IMR-90 (cell line): ENCODE measurements around the gene STX16. TPM values are rescaled to one million over a fixed set of nuclear protein-coding genes. Genes with fewer than 3 reads are reported as not detected.

Source experiments
- ATAC-seq: fragments of 200-7000 bp; cut with Tn5 transposase; 2 replicates; pipeline ENCODE4 v1.9.1; 2020; ENCODE audit warnings: low read depth, mild to moderate bottlenecking, moderate library complexity
- BruUV-seq: library from RNA; stranded (reverse); fragments of 400-500 nt; replicated peaks from 2 replicates; lab custom pipeline; 2021; lab: Mats Ljungman, UMichigan
- CTCF ChIA-PET: fragments of 300-600 bp; formaldehyde crosslinking; extraction: SDS; loops from one replicate; lab custom pipeline; 2021; ENCODE audit warnings: antibody characterized with exemption; lab: Yijun Ruan, JAX
- POLR2A ChIA-PET: fragments of 300-600 bp; sonication (Branson Sonifier 250); formaldehyde crosslinking; loops from one replicate; lab custom pipeline; 2022; ENCODE audit warnings: antibody characterized with exemption; ENCODE audit not compliant: unreplicated experiment; lab: Charles Lee
- DNase-seq: peaks from one replicate; pipeline ENCODE4 v3.0.0; 2013
- H2AFZ ChIP-seq: replicated peaks from 2 replicates; pipeline ENCODE3; 2013; ENCODE audit warnings: low read length, mild to moderate bottlenecking; ENCODE audit not compliant: poor library complexity
- H2AK5ac ChIP-seq: 2 replicates; pipeline ENCODE4 v1.6.1; 2013; ENCODE audit warnings: low read depth, low read length, inconsistent platforms
- H2AK9ac ChIP-seq: replicated peaks from 2 replicates; pipeline ENCODE3; 2013; ENCODE audit warnings: mild to moderate bottlenecking, low read depth, low read length, moderate library complexity; ENCODE audit not compliant: poor library complexity
- H2BK120ac ChIP-seq: 2 replicates; pipeline ENCODE4 v1.6.1; 2013; ENCODE audit warnings: low read depth, low read length, inconsistent platforms
- H2BK15ac ChIP-seq: 3 replicates; pipeline ENCODE4 v1.6.1; 2013; ENCODE audit warnings: low read depth, low read length, inconsistent platforms
- H2BK20ac ChIP-seq: 2 replicates; pipeline ENCODE4 v1.6.1; 2013; ENCODE audit warnings: low read depth, mild to moderate bottlenecking, inconsistent platforms, low read length, moderate library complexity
- H2BK5ac ChIP-seq: 2 replicates; pipeline ENCODE4 v1.6.1; 2013; ENCODE audit warnings: mild to moderate bottlenecking, low read depth, low read length, inconsistent platforms; ENCODE audit not compliant: poor library complexity, severe bottlenecking
- H3K14ac ChIP-seq: replicated peaks from 2 replicates; pipeline ENCODE4 v1.6.1; 2013; ENCODE audit warnings: low read depth, low read length, inconsistent platforms
- H3K18ac ChIP-seq: 2 replicates; pipeline ENCODE4 v1.6.1; 2013; ENCODE audit warnings: low read depth, low read length, control low read depth
- H3K23ac ChIP-seq: 2 replicates; pipeline ENCODE4 v1.6.1; 2013; ENCODE audit warnings: low read depth, low read length, inconsistent platforms
- H3K27ac ChIP-seq: 2 replicates; pipeline ENCODE4 v1.5.1; 2013; ENCODE audit warnings: mild to moderate bottlenecking, control low read depth, low read length; ENCODE audit not compliant: insufficient read depth
- H3K27me3 ChIP-seq: 2 replicates; pipeline ENCODE4 v1.6.1; 2013; ENCODE audit warnings: low read length; ENCODE audit not compliant: control insufficient read depth, insufficient read depth
- H3K36me3 ChIP-seq: 2 replicates; pipeline ENCODE4 v1.6.1; 2013; ENCODE audit warnings: low read length, mixed read lengths; ENCODE audit not compliant: control insufficient read depth, insufficient read depth
- H3K4ac ChIP-seq: 2 replicates; pipeline ENCODE4 v1.6.1; 2013; ENCODE audit warnings: low read depth, low read length, inconsistent platforms
- H3K4me1 ChIP-seq: 2 replicates; pipeline ENCODE4 v1.6.1; 2013; ENCODE audit warnings: low read length, mixed read lengths; ENCODE audit not compliant: control insufficient read depth, insufficient read depth
- H3K4me2 ChIP-seq: 2 replicates; pipeline ENCODE4 v1.6.1; 2013; ENCODE audit warnings: low read depth, mild to moderate bottlenecking, control low read depth, low read length, moderate library complexity
- H3K4me3 ChIP-seq: 2 replicates; pipeline ENCODE4 v1.5.1; 2013; ENCODE audit warnings: low read depth, mild to moderate bottlenecking, control low read depth, low read length, moderate library complexity; ENCODE audit not compliant: insufficient read depth
- H3K56ac ChIP-seq: 2 replicates; pipeline ENCODE4 v1.6.1; 2013; ENCODE audit warnings: low read length, inconsistent platforms; ENCODE audit not compliant: insufficient read depth; ENCODE audit errors: extremely low read depth
- H3K79me1 ChIP-seq, 2 experiments: 2 replicates each; pipeline ENCODE4 v1.6.1; 2013; ENCODE audit warnings: low read length in 2 of 2, inconsistent platforms in 1 of 2, low read depth in 1 of 2
- H3K9ac ChIP-seq: 2 replicates; pipeline ENCODE4 v1.6.1; 2013; ENCODE audit warnings: low read depth, low read length, control low read depth
- H3K9me1 ChIP-seq: 2 replicates; pipeline ENCODE4 v1.6.1; 2013; ENCODE audit warnings: low read length, inconsistent platforms; ENCODE audit not compliant: insufficient read depth
- H3K9me3 ChIP-seq: 2 replicates; pipeline ENCODE4 v1.6.1; 2013; ENCODE audit warnings: low read length; ENCODE audit not compliant: control insufficient read depth, insufficient read depth
- H4K20me1 ChIP-seq: 2 replicates; pipeline ENCODE4 v1.6.1; 2013; ENCODE audit warnings: low read length, inconsistent platforms; ENCODE audit not compliant: insufficient read depth
- H4K5ac ChIP-seq: 2 replicates; pipeline ENCODE4 v1.6.1; 2013; ENCODE audit warnings: mild to moderate bottlenecking, low read depth, low read length, control low read depth
- H4K8ac ChIP-seq, 2 experiments: 2 replicates each; pipeline ENCODE4 v1.6.1; 2013; ENCODE audit warnings: low read depth in 2 of 2, low read length in 2 of 2, control low read depth in 1 of 2, inconsistent platforms in 1 of 2
- H4K91ac ChIP-seq: 2 replicates; pipeline ENCODE4 v1.6.1; 2013; ENCODE audit warnings: low read depth, low read length, inconsistent platforms; ENCODE audit not compliant: insufficient read depth
- BHLHE40 ChIP-seq: fragments of 150-350 bp; IDR thresholded peaks from 2 replicates; pipeline ENCODE4 v1.6.1; 2016; ENCODE audit warnings: mild to moderate bottlenecking, low read depth, low read length
- CEBPB ChIP-seq: IDR thresholded peaks from 2 replicates; pipeline ENCODE4 v1.6.1; 2012; ENCODE audit warnings: low read depth, low read length, improper control_type of control experiment
- CHD1 ChIP-seq: IDR thresholded peaks from 2 replicates; pipeline ENCODE4 v1.6.1; 2012; ENCODE audit warnings: low read depth, low read length, improper control_type of control experiment
- FOS ChIP-seq: fragments of 150-350 bp; IDR thresholded peaks from 2 replicates; pipeline ENCODE4 v1.6.1; 2016; ENCODE audit warnings: low read depth, low read length
- MAFK ChIP-seq: IDR thresholded peaks from 2 replicates; pipeline ENCODE4 v1.6.1; 2012; ENCODE audit warnings: low read depth, low read length, improper control_type of control experiment
- MAZ ChIP-seq: IDR thresholded peaks from 2 replicates; pipeline ENCODE4 v1.6.1; 2012; ENCODE audit warnings: low read depth, mild to moderate bottlenecking, low read length, improper control_type of control experiment, moderate library complexity, borderline replicate concordance
- MXI1 ChIP-seq: IDR thresholded peaks from 2 replicates; pipeline ENCODE4 v1.6.1; 2012; ENCODE audit warnings: low read depth, mild to moderate bottlenecking, low read length, moderate library complexity, borderline replicate concordance
- NFE2L2 ChIP-seq: fragments of 150-350 bp; IDR thresholded peaks from 2 replicates; pipeline ENCODE4 v1.6.1; 2016; ENCODE audit warnings: low read depth, mild to moderate bottlenecking, low read length
- POLR2A ChIP-seq: IDR thresholded peaks from 2 replicates; pipeline ENCODE4 v1.6.1; 2012; ENCODE audit warnings: mild to moderate bottlenecking, low read depth, low read length
- RAD21 ChIP-seq: IDR thresholded peaks from 2 replicates; pipeline ENCODE4 v1.6.1; 2012; ENCODE audit warnings: low read length, improper control_type of control experiment
- RCOR1 ChIP-seq: IDR thresholded peaks from 2 replicates; pipeline ENCODE4 v1.6.1; 2012; ENCODE audit warnings: mild to moderate bottlenecking, low read length, improper control_type of control experiment; ENCODE audit not compliant: insufficient replicate concordance
- RFX5 ChIP-seq: IDR thresholded peaks from 2 replicates; pipeline ENCODE4 v1.8.0; 2012; ENCODE audit warnings: low read depth, mild to moderate bottlenecking, low read length, moderate library complexity
- SMC3 ChIP-seq: fragments of 150-350 bp; IDR thresholded peaks from 2 replicates; pipeline ENCODE4 v1.6.1; 2016; ENCODE audit warnings: low read depth, mild to moderate bottlenecking, antibody characterized with exemption, low read length, moderate library complexity
- WGBS, 2 experiments: methylation state at CpG; one replicate each; pipeline versions ENCODE4 v1.1.5 to v1.1.7; 2013; ENCODE audit warnings: missing lambda C conversion rate in 2 of 2; ENCODE audit not compliant: insufficient read length in 1 of 2; ENCODE audit errors: extremely low coverage in 2 of 2; 5-methylcytosine and 5-hydroxymethylcytosine counted together
- dilution Hi-C: fragments of 300-500 bp; cut with HindIII; formaldehyde crosslinking; loops from one replicate; pipeline ENCODE4 v1.14.3; 2018; ENCODE audit warnings: low sequenced_read_pairs; ENCODE audit not compliant: unreplicated experiment
- in situ Hi-C: fragments of 300-500 bp; cut with MboI; formaldehyde crosslinking; loops from 3 replicates; pipeline ENCODE4 v1.14.3; 2019; ENCODE audit warnings: low sequenced_read_pairs, inconsistent platforms, mixed read lengths
- intact Hi-C: fragments of 100-400 bp; cut with micrococcal nuclease; formaldehyde crosslinking; loops from 2 replicates; pipeline ENCODE4 v1.10.0; 2022
- polyA plus RNA-seq, 3 experiments: library from polyadenylated mRNA; depleted of rRNA; stranded (reverse); fragments of >200 nt; gene quantifications; 2 replicates each; pipeline ENCODE4 v1.2.3, GENCODE V29; 2012; ENCODE audit warnings: low replicate concordance in 1 of 3
- total RNA-seq: library from RNA; depleted of rRNA; stranded (reverse); fragments of >200 nt; gene quantifications from 2 replicates; pipeline ENCODE4 v1.2.3, GENCODE V29; 2012
- TF ChIP-seq, protein P1 (sequence below): conservative IDR thresholded peaks from 2 replicates; pipeline ENCODE4 v1.5.1; 2012; ENCODE audit warnings: mild to moderate bottlenecking, low read depth, low read length, improper control_type of control experiment
- TF ChIP-seq, protein P2 (sequence below): fragments of 150-350 bp; IDR thresholded peaks from 2 replicates; pipeline ENCODE4 v1.6.1; 2016; ENCODE audit warnings: low read depth, mild to moderate bottlenecking, low read length, moderate library complexity, borderline replicate concordance
- TF ChIP-seq, protein P3 (sequence below): fragments of 150-350 bp; IDR thresholded peaks from 2 replicates; pipeline ENCODE4 v1.6.1; 2017; ENCODE audit warnings: mild to moderate bottlenecking, antibody characterized with exemption, low read length, low read depth

The STX16 gene
- total and polyA plus RNA-seq, 2 of the 4 experiments (the other 2 are of a cell fraction) = 26.9 to 58.2 TPM

DNA sequence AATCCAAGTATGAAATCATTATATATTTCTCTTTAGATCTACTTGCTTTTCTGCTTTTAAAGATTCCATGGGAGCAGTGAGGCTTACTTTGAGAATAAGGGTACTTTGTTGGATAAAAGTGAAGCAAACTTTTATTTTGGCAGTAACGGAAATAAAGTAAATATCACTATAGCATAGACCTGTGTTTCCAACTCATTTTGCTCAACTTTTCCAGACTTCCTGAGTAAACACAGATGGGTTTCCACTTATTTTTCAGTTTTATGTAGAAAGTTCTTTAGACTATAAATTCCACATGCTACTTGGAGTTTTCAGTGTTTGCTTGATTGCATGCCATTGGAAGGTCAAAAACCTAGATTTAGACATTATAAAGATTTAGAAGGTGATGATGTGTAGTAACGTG is 6.2 kb downstream of the STX16 start:
- no peak overlapping the region for H3K4me2 ChIP-seq
- H3K27ac ChIP-seq = no peak overlapping the region
- intact Hi-C loops (loop anchor here (10.0 kb wide), 1 partner anchor 342 kb away; no protein-coding TSS in a partner anchor), in situ Hi-C loops (loop anchor here (10.0 kb wide), 1 partner anchor 422 kb away; no protein-coding TSS in a partner anchor), dilution Hi-C loops (loop anchor here (25.0 kb wide), 1 partner anchor 420 kb away; the partner anchor contains the start of gene ANKRD60)
- no peak overlapping the region for H2BK20ac ChIP-seq
- H3K4me1 ChIP-seq = peaks cover 4% of the 10 kb centered on the region
- no peak overlapping the region for H2AFZ ChIP-seq
- POLR2A ChIA-PET = no interaction called here
- no peaks in the 10 kb centered on the region for H3K27me3 ChIP-seq
- no peak overlapping the region for H3K4me3 ChIP-seq
- ATAC-seq (no peak), DNase-seq (no peak)
- no peaks in the 10 kb centered on the region for H3K9me3 ChIP-seq
- H3K9ac ChIP-seq = no peak overlapping the region
- no peak overlapping the region for H2BK15ac ChIP-seq
- H4K5ac ChIP-seq = no peak overlapping the region
- H4K91ac ChIP-seq = no peak overlapping the region
- WGBS, 2 experiments = no CpG with 5 or more reads among the region's 2 CpGs
- CTCF ChIA-PET = interaction anchor here (1.1 to 1.3 kb wide), 2 partner anchors 10 to 176 kb away, joined by 3 to 4 read pairs; no protein-coding TSS in a partner anchor
- no peak overlapping the region for H3K23ac ChIP-seq
- peaks cover 31% of the 10 kb centered on the region for H4K20me1 ChIP-seq
- peaks cover 12% of the 10 kb centered on the region; the same call in 1 of the 2 replicates for H3K36me3 ChIP-seq
- no peak overlapping the region for H2AK9ac ChIP-seq
- no peak overlapping the region for H2BK120ac ChIP-seq
- no peak overlapping the region for H4K8ac ChIP-seq
- H3K18ac ChIP-seq = no peak overlapping the region
- H3K14ac ChIP-seq = no peak overlapping the region
- H2AK5ac ChIP-seq = no peak overlapping the region
- H3K9me1 ChIP-seq = 0 out of 2 replicates have a peak, but pooled peaks cover 6% of the 10 kb centered on the region
- BruUV-seq = no TSS peak
- H3K4ac ChIP-seq = no peak overlapping the region
- no peak overlapping the region for H2BK5ac ChIP-seq
- H3K79me1 ChIP-seq = peaks cover 22 to 60% of the 10 kb centered on the region in 2 experiments
- H3K56ac ChIP-seq = no peak overlapping the region
- TF ChIP-seq, protein P1, sequence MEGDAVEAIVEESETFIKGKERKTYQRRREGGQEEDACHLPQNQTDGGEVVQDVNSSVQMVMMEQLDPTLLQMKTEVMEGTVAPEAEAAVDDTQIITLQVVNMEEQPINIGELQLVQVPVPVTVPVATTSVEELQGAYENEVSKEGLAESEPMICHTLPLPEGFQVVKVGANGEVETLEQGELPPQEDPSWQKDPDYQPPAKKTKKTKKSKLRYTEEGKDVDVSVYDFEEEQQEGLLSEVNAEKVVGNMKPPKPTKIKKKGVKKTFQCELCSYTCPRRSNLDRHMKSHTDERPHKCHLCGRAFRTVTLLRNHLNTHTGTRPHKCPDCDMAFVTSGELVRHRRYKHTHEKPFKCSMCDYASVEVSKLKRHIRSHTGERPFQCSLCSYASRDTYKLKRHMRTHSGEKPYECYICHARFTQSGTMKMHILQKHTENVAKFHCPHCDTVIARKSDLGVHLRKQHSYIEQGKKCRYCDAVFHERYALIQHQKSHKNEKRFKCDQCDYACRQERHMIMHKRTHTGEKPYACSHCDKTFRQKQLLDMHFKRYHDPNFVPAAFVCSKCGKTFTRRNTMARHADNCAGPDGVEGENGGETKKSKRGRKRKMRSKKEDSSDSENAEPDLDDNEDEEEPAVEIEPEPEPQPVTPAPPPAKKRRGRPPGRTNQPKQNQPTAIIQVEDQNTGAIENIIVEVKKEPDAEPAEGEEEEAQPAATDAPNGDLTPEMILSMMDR = no peak
- TF ChIP-seq POLR2A = no peak
- no peak for TF ChIP-seq RCOR1
- no peak for TF ChIP-seq MAZ
- TF ChIP-seq, protein P2, sequence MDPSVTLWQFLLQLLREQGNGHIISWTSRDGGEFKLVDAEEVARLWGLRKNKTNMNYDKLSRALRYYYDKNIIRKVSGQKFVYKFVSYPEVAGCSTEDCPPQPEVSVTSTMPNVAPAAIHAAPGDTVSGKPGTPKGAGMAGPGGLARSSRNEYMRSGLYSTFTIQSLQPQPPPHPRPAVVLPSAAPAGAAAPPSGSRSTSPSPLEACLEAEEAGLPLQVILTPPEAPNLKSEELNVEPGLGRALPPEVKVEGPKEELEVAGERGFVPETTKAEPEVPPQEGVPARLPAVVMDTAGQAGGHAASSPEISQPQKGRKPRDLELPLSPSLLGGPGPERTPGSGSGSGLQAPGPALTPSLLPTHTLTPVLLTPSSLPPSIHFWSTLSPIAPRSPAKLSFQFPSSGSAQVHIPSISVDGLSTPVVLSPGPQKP = no peak
- TF ChIP-seq RFX5 = no peak
- TF ChIP-seq CHD1 = no peak
- no peak for TF ChIP-seq MAFK
- no peak for TF ChIP-seq CEBPB
- no peak for TF ChIP-seq BHLHE40
- no peak for TF ChIP-seq MXI1
- TF ChIP-seq, protein P3, sequence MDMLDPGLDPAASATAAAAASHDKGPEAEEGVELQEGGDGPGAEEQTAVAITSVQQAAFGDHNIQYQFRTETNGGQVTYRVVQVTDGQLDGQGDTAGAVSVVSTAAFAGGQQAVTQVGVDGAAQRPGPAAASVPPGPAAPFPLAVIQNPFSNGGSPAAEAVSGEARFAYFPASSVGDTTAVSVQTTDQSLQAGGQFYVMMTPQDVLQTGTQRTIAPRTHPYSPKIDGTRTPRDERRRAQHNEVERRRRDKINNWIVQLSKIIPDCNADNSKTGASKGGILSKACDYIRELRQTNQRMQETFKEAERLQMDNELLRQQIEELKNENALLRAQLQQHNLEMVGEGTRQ = no peak
- no peak for TF ChIP-seq FOS
- no peak for TF ChIP-seq SMC3
- no peak for TF ChIP-seq RAD21
- no peak for TF ChIP-seq NFE2L2
